ENCODE results near the gene ZBTB20. TPM values are rescaled to one million over a fixed set of nuclear protein-coding genes. Genes with fewer than 3 reads are reported as not detected.

Gene ZBTB20
- total and polyA plus RNA-seq, 9 donors: 4.3 to 160 (median 107) TPM

DNA sequence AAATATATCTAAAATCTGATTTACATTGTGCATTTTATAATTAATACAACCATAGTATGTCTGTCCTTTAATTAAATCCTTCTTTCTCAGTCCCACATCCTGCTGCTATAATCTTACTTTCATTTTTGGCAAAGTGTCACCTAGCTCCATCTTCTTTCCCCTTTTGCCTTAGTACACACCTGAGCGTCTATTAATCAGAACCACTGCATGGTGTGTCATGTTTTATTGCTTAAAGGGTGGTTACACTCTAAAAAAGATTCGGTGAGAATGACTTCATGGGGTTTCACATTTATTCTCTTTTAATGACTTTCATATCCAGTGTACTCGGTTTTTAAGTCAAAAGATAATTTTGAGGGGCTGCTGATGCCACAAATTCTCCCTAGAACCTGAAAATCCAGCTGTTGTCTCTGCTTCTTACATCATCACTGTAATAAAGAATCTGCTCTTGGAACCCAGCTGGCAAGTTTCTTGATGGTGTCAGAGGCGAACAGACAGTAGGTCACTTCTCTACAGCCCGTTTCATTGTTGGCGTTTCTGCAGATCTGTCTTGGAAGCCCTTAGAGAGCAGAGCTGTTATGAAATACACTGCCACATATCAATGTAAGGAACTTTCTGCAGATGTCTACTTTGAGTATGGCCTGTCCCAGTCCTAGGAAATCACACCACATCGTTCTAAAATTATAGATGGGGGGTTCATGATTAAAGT is 753.6 kb downstream of the ZBTB20 start:
- Histone ChIP-seq H3K4me1 (ENCODE audit: insufficient read depth) (peaks cover 4% of the 10 kb centered on the region), H3K36me3 (no peaks in the 10 kb centered on the region), H3K27ac (no peak overlapping the region), H3K4me3 (no peak overlapping the region), H3K9me3 (no peaks in the 10 kb centered on the region), H3K27me3 (no peaks in the 10 kb centered on the region)
- TF ChIP-seq EP300 (IDR thresholded peaks at IDR 0.05) (no peak), POLR2A (IDR thresholded peaks at IDR 0.05) (no peak)
- TF ChIP-seq, protein P1, sequence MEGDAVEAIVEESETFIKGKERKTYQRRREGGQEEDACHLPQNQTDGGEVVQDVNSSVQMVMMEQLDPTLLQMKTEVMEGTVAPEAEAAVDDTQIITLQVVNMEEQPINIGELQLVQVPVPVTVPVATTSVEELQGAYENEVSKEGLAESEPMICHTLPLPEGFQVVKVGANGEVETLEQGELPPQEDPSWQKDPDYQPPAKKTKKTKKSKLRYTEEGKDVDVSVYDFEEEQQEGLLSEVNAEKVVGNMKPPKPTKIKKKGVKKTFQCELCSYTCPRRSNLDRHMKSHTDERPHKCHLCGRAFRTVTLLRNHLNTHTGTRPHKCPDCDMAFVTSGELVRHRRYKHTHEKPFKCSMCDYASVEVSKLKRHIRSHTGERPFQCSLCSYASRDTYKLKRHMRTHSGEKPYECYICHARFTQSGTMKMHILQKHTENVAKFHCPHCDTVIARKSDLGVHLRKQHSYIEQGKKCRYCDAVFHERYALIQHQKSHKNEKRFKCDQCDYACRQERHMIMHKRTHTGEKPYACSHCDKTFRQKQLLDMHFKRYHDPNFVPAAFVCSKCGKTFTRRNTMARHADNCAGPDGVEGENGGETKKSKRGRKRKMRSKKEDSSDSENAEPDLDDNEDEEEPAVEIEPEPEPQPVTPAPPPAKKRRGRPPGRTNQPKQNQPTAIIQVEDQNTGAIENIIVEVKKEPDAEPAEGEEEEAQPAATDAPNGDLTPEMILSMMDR (IDR thresholded peaks at IDR 0.05): no peak
- intact Hi-C loops (cut with DNase I): no loop called here
- 77 to 84% (median 82%) methylated on average over 7 of the region's 7 CpGs for WGBS, 3 donors
- no peak for DNase-seq

DNA sequence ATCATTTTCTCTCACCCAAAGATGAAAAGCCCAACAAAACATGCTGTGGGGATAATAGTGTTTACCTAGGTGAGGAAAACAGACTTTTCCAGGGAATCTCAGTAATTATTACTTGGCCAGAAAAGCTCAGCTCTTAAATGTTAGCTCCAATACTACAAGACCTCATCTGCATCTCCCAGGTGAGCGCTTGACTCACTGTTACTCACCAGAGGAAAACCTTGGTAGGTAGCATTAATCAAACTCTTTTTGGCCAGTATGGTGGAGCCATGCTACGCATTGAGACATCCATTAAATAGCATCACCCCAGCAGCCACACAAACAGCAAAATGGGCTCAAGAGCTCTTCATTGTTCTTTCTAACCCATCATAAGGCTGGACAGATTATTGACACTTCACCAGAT is 754.3 kb downstream of the ZBTB20 start:
- no peak for DNase-seq
- WGBS, 3 donors: 94 to 100% (median 98%) methylated on average over 2 of the region's 2 CpGs
- peaks cover 4% of the 10 kb centered on the region for H3K4me1 ChIP-seq (ENCODE audit: insufficient read depth)
- no peak overlapping the region for H3K4me3 ChIP-seq
- no peaks in the 10 kb centered on the region for H3K9me3 ChIP-seq
- H3K36me3 ChIP-seq: no peaks in the 10 kb centered on the region
- H3K27ac ChIP-seq: no peak overlapping the region
- intact Hi-C loops (cut with DNase I): no loop called here
- H3K27me3 ChIP-seq: no peaks in the 10 kb centered on the region
- TF ChIP-seq POLR2A (IDR thresholded peaks at IDR 0.05) (no peak), EP300 (IDR thresholded peaks at IDR 0.05) (no peak)
- TF ChIP-seq, protein P1 (IDR thresholded peaks at IDR 0.05): no peak

DNA sequence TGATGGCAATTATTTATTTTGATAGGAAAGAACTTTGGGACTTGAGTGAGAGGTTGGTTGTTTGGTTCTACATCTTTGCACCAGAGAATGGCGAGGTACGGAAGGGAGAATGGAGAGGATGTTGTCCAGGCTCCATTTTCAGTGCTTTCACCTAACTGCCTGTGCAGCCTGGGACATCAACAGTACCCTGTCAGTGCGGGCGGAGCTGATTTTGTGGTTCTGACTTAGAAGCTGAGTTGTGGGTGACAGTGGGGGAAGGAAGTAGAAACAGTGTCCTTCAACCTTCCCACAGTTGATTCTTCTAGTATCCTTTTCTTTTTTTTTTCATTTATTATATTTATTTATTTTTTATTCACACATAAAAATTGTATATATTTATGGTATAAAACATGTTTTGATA is 757.9 kb downstream of the ZBTB20 start:
- Histone ChIP-seq H3K4me3 (no peak overlapping the region), H3K27ac (no peak overlapping the region), H3K27me3 (no peaks in the 10 kb centered on the region), H3K36me3 (no peaks in the 10 kb centered on the region), H3K4me1 (ENCODE audit: insufficient read depth) (no peaks in the 10 kb centered on the region), H3K9me3 (no peaks in the 10 kb centered on the region)
- WGBS, 3 donors: 96 to 99% (median 97%) methylated on average over 4 of the region's 4 CpGs
- DNase-seq: no peak
- TF ChIP-seq, protein P1 (IDR thresholded peaks at IDR 0.05): no peak
- TF ChIP-seq EP300 (IDR thresholded peaks at IDR 0.05) (no peak), POLR2A (IDR thresholded peaks at IDR 0.05) (no peak)
- intact Hi-C loops (cut with DNase I): loop anchor here in 1 of 4 donors (10.0 kb wide), 1 partner anchor 776 kb away; no protein-coding TSS in a partner anchor

DNA sequence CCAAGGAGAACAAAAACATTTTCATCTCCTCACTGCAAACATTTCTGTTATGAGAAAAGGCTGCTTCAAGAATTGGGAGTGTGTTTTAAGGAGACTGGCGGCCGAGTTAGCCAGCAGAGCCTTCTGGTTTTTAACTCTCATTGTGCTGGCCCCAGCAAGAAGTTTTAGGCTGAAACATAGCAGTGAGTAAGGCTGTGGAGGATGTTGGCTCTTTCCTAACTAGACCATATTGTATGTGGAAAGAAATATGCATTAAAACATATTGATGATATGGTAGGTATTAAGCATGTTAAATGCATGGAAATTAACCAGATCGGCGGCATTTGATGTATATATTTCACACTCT is 762.6 kb downstream of the ZBTB20 start:
- Histone ChIP-seq H3K27me3 (no peaks in the 10 kb centered on the region), H3K4me3 (peak overlapping the region; percentile 42), H3K36me3 (no peaks in the 10 kb centered on the region), H3K9me3 (no peaks in the 10 kb centered on the region), H3K27ac (peak overlapping the region; percentile 42 to 63), H3K4me1 (ENCODE audit: insufficient read depth) (peaks cover 7% of the 10 kb centered on the region)
- 40 to 45% (median 42%) methylated on average over 4 of the region's 4 CpGs for WGBS, 3 donors
- intact Hi-C loops (cut with DNase I): loop anchor here in 2 of 4 donors (5.0 to 10.0 kb wide), 2 partner anchors 33 to 780 kb away; no protein-coding TSS in a partner anchor
- TF ChIP-seq POLR2A (IDR thresholded peaks at IDR 0.05) (no peak), EP300 (IDR thresholded peaks at IDR 0.05) (no peak)
- TF ChIP-seq, protein P1 (IDR thresholded peaks at IDR 0.05): no peak
- no peak for DNase-seq
